CD4-positive, alpha-beta T cell treated with Interferon alpha-2 for 1 hour (primary cell): ENCODE data around the gene PLA2G4D.
A peak's percentile ranks its signal among the peaks of the same experiment; 100 is the strongest.

Experiments used
- DNase-seq, 2 donors: peaks; one replicate each; pipeline ENCODE4 v3.0.0-alpha.2; 2020 to 2022

Gene PLA2G4D

GRCh38 chr15:42094512-42094963, at the start of gene PLA2G4D:
PLA2G4D (minus strand) TSS chr15:42094562; CDS start chr15:42094459, 103 bp downstream.
- no peak for DNase-seq

- DNase-seq = no peak
Observed at GRCh38 chr15:42143356-42143755, 49.0 kb upstream of the PLA2G4D start.

GRCh38 chr15:42141795-42142667, 47.7 kb upstream of the PLA2G4D start:
- no peak for DNase-seq

DNA sequence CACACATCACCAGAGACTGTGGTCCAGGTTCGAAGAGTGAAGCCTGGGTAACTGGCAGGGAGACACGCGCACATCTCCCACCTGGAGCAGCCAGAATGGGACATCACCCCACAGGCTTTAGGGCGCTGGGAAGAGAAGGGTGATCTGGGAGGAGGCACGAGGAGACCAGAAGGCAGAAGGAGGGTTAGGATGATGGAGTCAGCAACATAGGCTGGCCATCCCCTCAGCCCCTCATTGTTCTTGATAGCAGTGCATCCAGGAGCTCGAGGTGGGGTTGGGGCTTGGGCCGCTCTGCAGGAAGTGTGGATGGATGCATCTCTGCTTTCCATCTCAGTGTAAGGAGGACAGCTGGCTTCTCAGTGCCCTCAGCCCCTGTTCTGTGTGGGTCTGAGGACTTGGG, 46.9 kb upstream of the PLA2G4D start:
- no peak for DNase-seq

- DNase-seq = no peak
Observed at GRCh38 chr15:42140383-42141070, 46.2 kb upstream of the PLA2G4D start.

GRCh38 chr15:42139596-42139995, 45.2 kb upstream of the PLA2G4D start:
- DNase-seq = no peak

DNA sequence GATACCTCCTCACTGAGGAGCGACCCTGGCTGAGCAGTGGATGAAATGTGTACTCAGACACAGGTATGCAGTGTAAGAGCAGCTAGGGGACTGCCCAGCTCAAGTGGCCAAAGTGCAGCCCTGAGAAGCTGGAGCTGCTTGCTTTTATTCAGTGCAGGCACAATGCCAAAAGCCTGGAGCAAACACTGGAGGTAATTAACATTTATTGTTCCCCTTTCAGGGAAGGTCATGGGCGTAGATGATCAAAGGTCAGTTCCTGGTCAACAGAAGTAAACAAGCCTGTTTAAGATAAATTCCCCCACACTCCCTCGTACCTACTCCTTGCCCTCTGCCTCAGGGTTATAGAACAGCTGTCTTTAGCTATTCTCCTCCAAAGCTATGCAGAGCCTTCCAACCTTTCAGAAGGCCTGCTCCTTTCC, 44.6 kb upstream of the PLA2G4D start:
- DNase-seq = no peak

DNA sequence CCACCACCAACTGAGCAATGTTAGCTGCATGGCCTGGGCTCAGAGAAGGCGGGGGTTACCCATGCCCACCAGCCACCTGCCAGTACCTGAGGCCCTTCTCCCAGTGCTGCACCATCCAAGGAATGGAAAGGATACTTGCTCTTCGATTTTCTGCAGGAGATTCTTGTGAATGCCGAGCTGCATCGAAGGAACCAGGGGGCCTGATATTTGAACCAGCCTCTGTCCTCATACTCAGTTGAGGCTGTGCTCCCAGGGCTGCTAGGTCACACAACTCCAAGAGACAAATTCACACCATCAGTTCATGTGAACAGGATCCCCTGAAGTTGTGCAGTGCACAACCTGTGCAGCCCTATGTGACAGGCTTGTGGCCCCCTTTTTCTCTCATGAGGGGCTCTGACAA, 44.0 kb upstream of the PLA2G4D start:
- DNase-seq = no peak

GRCh38 chr15:42137461-42138261, 43.3 kb upstream of the PLA2G4D start:
- peak in 1 of 2 donors; percentile 31 for DNase-seq

DNA sequence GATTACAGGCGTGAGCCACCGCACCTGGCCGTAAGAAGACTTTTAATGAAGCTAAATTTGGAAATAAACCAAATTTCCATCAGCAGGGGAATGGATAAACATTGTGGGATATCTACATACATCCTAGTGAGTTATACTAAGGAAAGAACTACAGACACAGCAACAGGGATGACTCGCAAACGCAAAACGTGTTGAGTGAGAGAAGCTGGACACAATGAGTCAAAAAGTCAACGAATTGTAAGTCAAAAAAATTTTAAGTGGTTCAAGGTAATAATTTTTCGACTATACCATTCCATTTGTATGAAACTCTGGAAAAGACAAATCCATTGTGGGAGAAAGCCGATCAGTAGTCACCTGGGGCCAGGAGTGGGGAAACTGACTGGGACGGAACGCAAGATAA, 42.2 kb upstream of the PLA2G4D start:
- no peak for DNase-seq

- no peak for DNase-seq
Observed at GRCh38 chr15:42135351-42135750, 41.0 kb upstream of the PLA2G4D start.

GRCh38 chr15:42134617-42135245, 40.4 kb upstream of the PLA2G4D start:
- DNase-seq = no peak

- peak; percentile 40 to 41 for DNase-seq
Observed at GRCh38 chr15:42133886-42134502, 39.6 kb upstream of the PLA2G4D start.

DNA sequence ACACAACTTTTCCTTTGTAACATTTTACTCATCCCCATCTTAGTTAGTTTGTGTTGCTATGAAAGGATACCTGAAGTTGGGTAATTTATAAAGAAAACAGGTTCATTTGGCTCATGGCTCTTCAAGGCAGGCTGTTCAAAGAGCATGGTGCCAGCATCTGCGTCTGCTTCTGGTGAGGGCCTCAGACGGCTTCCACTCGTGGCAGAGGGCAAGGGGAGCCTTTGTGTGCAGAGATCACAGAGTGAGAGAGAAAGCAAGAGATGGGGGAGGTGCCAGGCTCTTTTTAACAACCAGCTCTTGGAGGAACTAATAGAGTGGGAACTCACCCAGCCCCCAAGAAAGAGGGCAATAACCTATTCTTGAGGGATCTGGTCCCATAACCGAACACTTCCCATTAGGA, 39.0 kb upstream of the PLA2G4D start:
- DNase-seq = no peak

- DNase-seq = no peak
Observed at GRCh38 chr15:42131826-42132806, 37.8 kb upstream of the PLA2G4D start.

- DNase-seq = no peak
Observed at GRCh38 chr15:42131006-42131405, 36.6 kb upstream of the PLA2G4D start.

DNA sequence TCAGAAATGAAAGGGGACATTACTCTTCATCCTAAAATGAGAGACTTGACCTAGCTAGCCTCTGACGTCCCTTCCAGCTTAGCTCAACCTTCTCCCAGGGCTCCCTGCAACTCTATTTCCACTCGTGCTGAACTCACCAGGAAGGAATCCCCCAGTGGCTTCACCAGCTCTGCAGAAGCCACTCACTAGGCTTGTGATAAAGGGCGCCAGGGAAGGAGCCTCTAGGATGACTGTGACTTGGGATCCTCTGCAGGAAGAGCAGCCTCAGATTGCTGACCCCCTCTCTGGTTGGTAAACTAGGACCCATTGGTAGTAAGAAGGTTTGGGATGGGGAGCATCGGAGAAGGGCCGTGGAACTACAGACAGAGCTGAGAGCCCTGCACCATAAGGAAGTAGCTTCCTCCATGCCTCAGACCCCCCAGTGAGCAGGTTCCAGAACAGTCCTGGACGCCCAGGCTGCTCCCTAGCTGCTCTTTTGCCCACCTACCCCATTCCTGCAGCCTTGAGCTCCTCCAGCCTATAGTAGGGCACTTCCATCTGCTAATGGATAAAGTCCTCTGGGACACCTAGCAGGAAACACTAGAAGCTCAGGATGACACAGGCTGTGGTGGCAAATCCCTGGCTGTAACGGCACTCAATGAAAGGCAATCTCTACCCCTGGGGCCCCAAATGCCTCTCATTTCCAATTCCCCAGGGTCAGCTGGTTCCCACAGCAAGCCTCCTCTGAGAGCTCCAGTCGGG, 36.1 kb upstream of the PLA2G4D start:
- no peak for DNase-seq

- no peak for DNase-seq
Observed at GRCh38 chr15:42129364-42129763, 35.0 kb upstream of the PLA2G4D start.

- no peak for DNase-seq
Observed at GRCh38 chr15:42128476-42128875, 34.1 kb upstream of the PLA2G4D start.

DNA sequence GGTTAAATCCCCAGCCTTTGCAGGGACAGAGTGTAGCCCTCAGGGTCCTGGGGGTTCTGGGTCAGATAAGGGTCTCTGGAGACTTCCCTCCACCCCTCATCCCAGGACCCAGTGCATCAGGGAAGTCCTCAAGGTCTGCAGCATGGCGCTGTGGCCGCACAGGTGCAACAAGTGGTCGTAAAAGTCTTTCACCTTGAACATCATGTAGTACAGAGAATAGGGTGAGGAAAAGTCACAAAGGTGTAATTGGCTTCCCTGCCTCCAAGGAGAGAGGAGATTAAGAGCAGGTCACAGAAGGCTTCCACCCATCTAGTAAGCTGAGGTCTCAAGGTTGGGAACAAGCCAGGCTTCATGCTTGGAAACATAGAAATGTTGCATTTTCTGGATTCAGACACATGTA, 29.2 kb upstream of the PLA2G4D start:
- DNase-seq = no peak
